Measurements from ENCODE around the gene GLYATL3.
"Not testable (repeated sequence)": the region's sequence is repeated elsewhere in the genome, so short reads cannot be mapped to it uniquely, and the experiment has no call there.

Gene GLYATL3

GRCh38 chr6:49499623-49500022 lies at the start of gene GLYATL3:
GLYATL3 (plus strand) TSS chr6:49499923; CDS start chr6:49511991, 12,068 bp downstream.
- H3K9me3 ChIP-seq (ENCODE audit: control insufficient read depth, insufficient read depth, low read length) = no peaks in the 10 kb centered on the region
- H3K4me1 ChIP-seq (ENCODE audit: insufficient read depth, low read length) = no peaks in the 10 kb centered on the region; the same call in 1 of the 2 replicates
- no peak within 1 kb of the TSS for H3K9ac ChIP-seq (ENCODE audit: low read depth, low read length)
- H3K36me3 ChIP-seq (ENCODE audit: insufficient read depth, low read length) = no peaks in the 10 kb centered on the region

GRCh38 chr6:49453221-49453620 lies 46.5 kb upstream of the GLYATL3 start:
- no peaks in the 10 kb centered on the region for H3K36me3 ChIP-seq (ENCODE audit: insufficient read depth, low read length)
- H3K9me3 ChIP-seq (ENCODE audit: control insufficient read depth, insufficient read depth, low read length) = no peaks in the 10 kb centered on the region
- no peaks in the 10 kb centered on the region for H3K4me1 ChIP-seq (ENCODE audit: insufficient read depth, low read length)

GRCh38 chr6:49454787-49455709 lies 44.7 kb upstream of the GLYATL3 start:
- no peaks in the 10 kb centered on the region for H3K4me1 ChIP-seq (ENCODE audit: insufficient read depth, low read length)
- no peaks in the 10 kb centered on the region for H3K36me3 ChIP-seq (ENCODE audit: insufficient read depth, low read length)
- H3K9me3 ChIP-seq (ENCODE audit: control insufficient read depth, insufficient read depth, low read length) = no peaks in the 10 kb centered on the region
- H3K9ac ChIP-seq (ENCODE audit: low read depth, low read length) = no peak overlapping the region

More at GRCh38 chr6:49453221-49453620, 46.5 kb upstream of the GLYATL3 start:
- H3K9ac ChIP-seq (ENCODE audit: low read depth, low read length) = no peak overlapping the region

GRCh38 chr6:49457771-49458170 lies 42.0 kb upstream of the GLYATL3 start:
- Histone ChIP-seq H3K9me3 (ENCODE audit: control insufficient read depth, insufficient read depth, low read length) (no peaks in the 10 kb centered on the region), H3K36me3 (ENCODE audit: insufficient read depth, low read length) (no peaks in the 10 kb centered on the region; the same call in 1 of the 2 replicates), H3K4me1 (ENCODE audit: insufficient read depth, low read length) (peaks cover 5% of the 10 kb centered on the region; the same call in 1 of the 2 replicates), H3K9ac (ENCODE audit: low read depth, low read length) (no peak overlapping the region)

- Histone ChIP-seq H3K9ac (ENCODE audit: low read depth, low read length) (peak overlapping the region; percentile 99; the same call in 1 of the 2 replicates), H3K4me1 (ENCODE audit: insufficient read depth, low read length) (peaks cover 5% of the 10 kb centered on the region; the same call in 1 of the 2 replicates), H3K9me3 (ENCODE audit: control insufficient read depth, insufficient read depth, low read length) (no peaks in the 10 kb centered on the region), H3K36me3 (ENCODE audit: insufficient read depth, low read length) (no peaks in the 10 kb centered on the region; the same call in 1 of the 2 replicates)
Observed at GRCh38 chr6:49462071-49462470, 37.7 kb upstream of the GLYATL3 start.

GRCh38 chr6:49462599-49462926 lies 37.2 kb upstream of the GLYATL3 start:
- Histone ChIP-seq H3K36me3 (ENCODE audit: insufficient read depth, low read length) (no peaks in the 10 kb centered on the region; the same call in 1 of the 2 replicates), H3K4me1 (ENCODE audit: insufficient read depth, low read length) (peaks cover 5% of the 10 kb centered on the region; the same call in 1 of the 2 replicates), H3K9ac (ENCODE audit: low read depth, low read length) (peak overlapping the region; percentile 99), H3K9me3 (ENCODE audit: control insufficient read depth, insufficient read depth, low read length) (no peaks in the 10 kb centered on the region)

- H3K9me3 ChIP-seq (ENCODE audit: control insufficient read depth, insufficient read depth, low read length) = no peaks in the 10 kb centered on the region
- H3K4me1 ChIP-seq (ENCODE audit: insufficient read depth, low read length) = peaks cover 5% of the 10 kb centered on the region; the same call in 1 of the 2 replicates
- H3K9ac ChIP-seq (ENCODE audit: low read depth, low read length) = peak within 1 kb of the TSS; percentile 99
- no peaks in the 10 kb centered on the region; the same call in 1 of the 2 replicates for H3K36me3 ChIP-seq (ENCODE audit: insufficient read depth, low read length)
Observed at GRCh38 chr6:49462927-49463611, 36.7 kb upstream of the GLYATL3 start, which contains the start of the genes CENPQ and MMUT. CENPQ (plus strand) TSS chr6:49463370; CDS start chr6:49470177, 6,807 bp downstream. MMUT (minus strand) TSS chr6:49463253; CDS start chr6:49459466, 3,787 bp downstream.

GRCh38 chr6:49463612-49463967 lies 36.1 kb upstream of the GLYATL3 start:
- H3K9ac ChIP-seq (ENCODE audit: low read depth, low read length) = peak overlapping the region; percentile 99
- peaks cover 5% of the 10 kb centered on the region; the same call in 1 of the 2 replicates for H3K4me1 ChIP-seq (ENCODE audit: insufficient read depth, low read length)
- H3K9me3 ChIP-seq (ENCODE audit: control insufficient read depth, insufficient read depth, low read length) = no peaks in the 10 kb centered on the region
- H3K36me3 ChIP-seq (ENCODE audit: insufficient read depth, low read length) = no peaks in the 10 kb centered on the region; the same call in 1 of the 2 replicates

GRCh38 chr6:49464691-49465090 lies 35.0 kb upstream of the GLYATL3 start:
- Histone ChIP-seq H3K9ac (ENCODE audit: low read depth, low read length) (no peak overlapping the region), H3K4me1 (ENCODE audit: insufficient read depth, low read length) (peaks cover 5% of the 10 kb centered on the region; the same call in 1 of the 2 replicates), H3K36me3 (ENCODE audit: insufficient read depth, low read length) (no peaks in the 10 kb centered on the region; the same call in 1 of the 2 replicates), H3K9me3 (ENCODE audit: control insufficient read depth, insufficient read depth, low read length) (no peaks in the 10 kb centered on the region)

- Histone ChIP-seq H3K36me3 (ENCODE audit: insufficient read depth, low read length) (no peaks in the 10 kb centered on the region), H3K4me1 (ENCODE audit: insufficient read depth, low read length) (no peaks in the 10 kb centered on the region), H3K9me3 (ENCODE audit: control insufficient read depth, insufficient read depth, low read length) (no peaks in the 10 kb centered on the region), H3K9ac (ENCODE audit: low read depth, low read length) (no peak overlapping the region)
Observed at GRCh38 chr6:49468042-49468441, 31.7 kb upstream of the GLYATL3 start.

GRCh38 chr6:49476564-49476963 lies 23.2 kb upstream of the GLYATL3 start:
- H3K9ac ChIP-seq (ENCODE audit: low read depth, low read length); H3K9me3 ChIP-seq (ENCODE audit: control insufficient read depth, insufficient read depth, low read length); H3K36me3 ChIP-seq (ENCODE audit: insufficient read depth, low read length); H3K4me1 ChIP-seq (ENCODE audit: insufficient read depth, low read length): not testable (repeated sequence)

- Histone ChIP-seq H3K9ac (ENCODE audit: low read depth, low read length) (no peak overlapping the region), H3K36me3 (ENCODE audit: insufficient read depth, low read length) (no peaks in the 10 kb centered on the region)
Observed at GRCh38 chr6:49479308-49479970, 20.3 kb upstream of the GLYATL3 start.

GRCh38 chr6:49481846-49482245 lies 17.9 kb upstream of the GLYATL3 start:
- H3K9me3 ChIP-seq (ENCODE audit: control insufficient read depth, insufficient read depth, low read length); H3K9ac ChIP-seq (ENCODE audit: low read depth, low read length); H3K36me3 ChIP-seq (ENCODE audit: insufficient read depth, low read length); H3K4me1 ChIP-seq (ENCODE audit: insufficient read depth, low read length): not testable (repeated sequence)

More at GRCh38 chr6:49479308-49479970, 20.3 kb upstream of the GLYATL3 start:
- Histone ChIP-seq H3K9me3 (ENCODE audit: control insufficient read depth, insufficient read depth, low read length) (no peaks in the 10 kb centered on the region), H3K4me1 (ENCODE audit: insufficient read depth, low read length) (no peaks in the 10 kb centered on the region)

GRCh38 chr6:49483380-49483779 lies 16.3 kb upstream of the GLYATL3 start:
- not testable (repeated sequence) for H3K4me1 ChIP-seq (ENCODE audit: insufficient read depth, low read length); H3K36me3 ChIP-seq (ENCODE audit: insufficient read depth, low read length); H3K9ac ChIP-seq (ENCODE audit: low read depth, low read length); H3K9me3 ChIP-seq (ENCODE audit: control insufficient read depth, insufficient read depth, low read length)

All from ES-I3 (cell line).